Fibroblast of the aortic adventitia (primary cell): ENCODE data around the gene RDX. TPM values are rescaled to one million over a fixed set of nuclear protein-coding genes. Genes with fewer than 3 reads are reported as not detected.
A peak's percentile ranks its signal among the peaks of the same experiment; 100 is the strongest.
"Not testable (repeated sequence)": the region's sequence is repeated elsewhere in the genome, so short reads cannot be mapped to it uniquely, and the experiment has no call there.

Experiments
- DNase-seq: peaks from one replicate; pipeline ENCODE4 v3.0.0-alpha.2; 2010; ENCODE audit warnings: low read depth
- H3K4me3 ChIP-seq: 2 replicates; pipeline ENCODE4 v1.5.1; 2011; ENCODE audit warnings: low read depth, mild to moderate bottlenecking, control low read depth, low read length, moderate library complexity
- CTCF ChIP-seq: IDR thresholded peaks from 2 replicates; pipeline ENCODE4 v1.5.1; 2011; ENCODE audit warnings: mild to moderate bottlenecking, low read length, control low read depth, inconsistent platforms; ENCODE audit not compliant: insufficient read depth
- total RNA-seq: library from RNA; depleted of rRNA; stranded (reverse); fragments of >200 nt; gene quantifications from 2 replicates; pipeline ENCODE4 v1.2.3, GENCODE V29; 2012; ENCODE audit warnings: low replicate concordance

Gene RDX
- total RNA-seq, 1 donor, result 108 TPM

- peak; percentile 21 for DNase-seq
- no peak overlapping the region for H3K4me3 ChIP-seq
- no peak for TF ChIP-seq CTCF
Measured at GRCh38 chr11:110297726-110298300, 1.4 kb upstream of the RDX start.

GRCh38 chr11:110297076-110297725 lies 787 bp upstream of the RDX start:
- no peak for TF ChIP-seq CTCF
- DNase-seq, result peak; percentile 11
- peak overlapping the region; percentile 67 for H3K4me3 ChIP-seq

GRCh38 chr11:110295531-110296225 lies 736 bp downstream of the RDX start:
- DNase-seq, result peak; percentile 38
- H3K4me3 ChIP-seq, result peak overlapping the region; percentile 82
- TF ChIP-seq CTCF, result no peak

GRCh38 chr11:110295086-110295485 lies 1.3 kb downstream of the RDX start:
- DNase-seq, result no peak
- H3K4me3 ChIP-seq, result peak overlapping the region; percentile 82

GRCh38 chr11:110294509-110294908 lies 1.9 kb downstream of the RDX start:
- peak overlapping the region; percentile 82 for H3K4me3 ChIP-seq
- no peak for DNase-seq
- TF ChIP-seq CTCF, result no peak

More at GRCh38 chr11:110295086-110295485, 1.3 kb downstream of the RDX start:
- TF ChIP-seq CTCF, result no peak

- no peak overlapping the region for H3K4me3 ChIP-seq
- no peak for TF ChIP-seq CTCF
- DNase-seq, result no peak
Measured at GRCh38 chr11:110293389-110293788, 3.0 kb downstream of the RDX start.

GRCh38 chr11:110292146-110292545 lies 4.3 kb downstream of the RDX start:
- not testable (repeated sequence) for H3K4me3 ChIP-seq, DNase-seq
